Coronary artery (tissue), 2 donors: ENCODE results near the gene PUM1.

ENCODE experiments used
- DNase-seq: peaks from one replicate; pipeline ENCODE4 v3.0.0-alpha.2; 2017; ENCODE audit warnings: low spot score
- H3K27ac ChIP-seq, 2 donors: fragments of 200-600 bp; sonication (generic); one replicate each; pipeline ENCODE4 v1.5.1; 2016 to 2019
- H3K4me3 ChIP-seq: fragments of 200-600 bp; sonication (generic); 2 replicates; pipeline ENCODE4 v1.5.1; 2016; ENCODE audit warnings: mild to moderate bottlenecking, moderate library complexity
- CTCF ChIP-seq: fragments of 200-600 bp; sonication (generic); IDR thresholded peaks from one replicate; pipeline ENCODE4 v1.5.1; 2019; ENCODE audit warnings: antibody characterized with exemption

Gene PUM1

GRCh38 chr1:30905403-30905802 lies 160.1 kb downstream of the PUM1 start:
- DNase-seq, result no peak
- TF ChIP-seq CTCF, result no peak
- peak overlapping the region; percentile 22 to 83 for H3K27ac ChIP-seq
- H3K4me3 ChIP-seq, result no peak overlapping the region

DNA sequence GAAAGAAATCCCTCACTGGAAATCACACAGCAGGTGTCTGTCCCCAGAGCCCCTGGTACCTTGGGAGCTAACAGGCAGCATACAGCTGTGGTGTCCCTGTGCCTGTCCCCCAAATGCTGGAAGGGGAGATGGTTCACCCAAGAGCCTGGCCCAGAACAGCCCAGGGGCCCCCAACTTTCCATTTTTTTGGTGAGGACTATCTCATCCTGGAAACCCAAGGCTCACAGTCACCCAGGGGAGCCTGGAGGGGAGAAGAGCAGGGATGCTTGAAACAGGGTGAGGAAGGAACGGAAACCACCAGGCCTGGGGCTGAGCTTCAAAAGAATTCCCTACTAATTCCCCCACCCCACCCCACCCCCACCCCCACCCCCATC lies 160.6 kb downstream of the PUM1 start:
- peak overlapping the region in 1 of 2 donors; percentile 22 for H3K27ac ChIP-seq

DNA sequence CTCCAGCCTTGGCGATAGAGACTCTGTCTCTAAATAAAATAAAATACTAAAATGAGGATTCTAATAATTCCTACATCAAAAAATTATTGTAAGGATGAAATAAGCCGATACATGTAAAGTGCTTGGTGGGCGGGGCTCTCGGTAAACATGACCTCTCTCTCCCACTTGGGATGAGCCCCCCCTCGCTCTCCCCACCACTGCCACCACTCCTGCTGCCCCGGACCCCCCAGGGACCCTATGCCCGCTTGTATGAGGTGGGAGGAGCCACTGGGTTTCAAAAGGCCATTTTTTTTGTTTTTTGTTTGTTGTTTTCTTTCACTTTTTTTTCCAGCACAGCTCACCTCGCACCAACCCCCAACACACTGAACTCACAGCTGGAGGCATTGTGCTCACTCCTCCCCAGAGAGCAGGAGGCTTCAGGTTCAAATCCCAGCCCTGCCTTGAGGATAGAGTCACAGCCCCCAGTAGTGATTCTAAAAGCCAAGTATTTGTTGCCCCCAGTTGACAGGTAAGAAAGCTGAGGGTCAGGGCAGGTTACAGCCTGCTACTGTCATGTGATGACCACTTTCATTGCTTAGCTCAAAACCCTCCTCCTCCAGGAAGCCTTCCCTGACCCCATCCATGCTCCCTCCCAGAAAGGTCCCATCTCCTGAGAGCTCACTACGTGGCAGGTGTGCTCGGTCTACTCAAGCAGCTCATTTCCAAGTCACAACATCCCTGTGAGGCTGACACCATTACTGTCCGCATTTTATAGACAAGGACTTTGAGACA lies 161.1 kb downstream of the PUM1 start:
- peak overlapping the region in 1 of 2 donors; percentile 22 for H3K27ac ChIP-seq
- TF ChIP-seq CTCF, result no peak
- DNase-seq, result no peak
- H3K4me3 ChIP-seq, result no peak overlapping the region

More for the DNA sequence above, 160.6 kb downstream of the PUM1 start:
- DNase-seq, result no peak
- TF ChIP-seq CTCF, result no peak
- no peak overlapping the region for H3K4me3 ChIP-seq

DNA sequence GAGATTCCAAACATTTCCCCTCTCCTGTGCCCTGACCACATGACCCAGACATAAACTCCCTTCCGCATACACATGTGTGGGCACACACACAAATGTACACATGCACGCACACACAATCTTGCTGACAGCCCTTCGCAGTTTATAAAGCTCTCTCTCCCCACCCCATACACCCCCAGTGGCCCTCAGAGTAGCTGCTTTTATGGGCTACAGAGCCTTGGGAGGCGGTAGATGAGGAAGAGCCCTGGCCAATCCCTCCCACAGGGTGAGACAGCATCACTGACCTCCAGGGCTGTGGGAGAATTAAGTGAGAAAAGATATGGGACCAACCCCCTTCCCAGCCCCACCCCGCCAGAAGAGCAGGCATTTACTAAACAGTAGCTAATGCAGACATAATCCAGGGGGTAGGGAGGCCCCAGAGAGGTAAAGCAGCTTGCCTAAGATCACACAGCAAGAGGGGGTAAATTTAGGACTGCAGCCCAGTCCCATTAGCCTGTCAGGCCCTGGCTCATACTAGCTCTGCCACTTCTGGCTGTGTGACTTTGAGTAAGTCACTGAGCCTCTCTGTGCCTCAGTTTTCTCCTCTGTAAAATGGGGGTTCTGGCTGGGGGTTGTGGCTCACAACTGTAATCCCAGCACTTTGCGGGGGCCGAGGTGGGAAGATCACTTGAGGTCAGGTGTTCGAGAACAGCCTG lies 162.0 kb downstream of the PUM1 start:
- no peak for TF ChIP-seq CTCF
- Histone ChIP-seq H3K27ac (peak overlapping the region in 1 of 2 donors; percentile 80), H3K4me3 (no peak overlapping the region)
- DNase-seq, result no peak

DNA sequence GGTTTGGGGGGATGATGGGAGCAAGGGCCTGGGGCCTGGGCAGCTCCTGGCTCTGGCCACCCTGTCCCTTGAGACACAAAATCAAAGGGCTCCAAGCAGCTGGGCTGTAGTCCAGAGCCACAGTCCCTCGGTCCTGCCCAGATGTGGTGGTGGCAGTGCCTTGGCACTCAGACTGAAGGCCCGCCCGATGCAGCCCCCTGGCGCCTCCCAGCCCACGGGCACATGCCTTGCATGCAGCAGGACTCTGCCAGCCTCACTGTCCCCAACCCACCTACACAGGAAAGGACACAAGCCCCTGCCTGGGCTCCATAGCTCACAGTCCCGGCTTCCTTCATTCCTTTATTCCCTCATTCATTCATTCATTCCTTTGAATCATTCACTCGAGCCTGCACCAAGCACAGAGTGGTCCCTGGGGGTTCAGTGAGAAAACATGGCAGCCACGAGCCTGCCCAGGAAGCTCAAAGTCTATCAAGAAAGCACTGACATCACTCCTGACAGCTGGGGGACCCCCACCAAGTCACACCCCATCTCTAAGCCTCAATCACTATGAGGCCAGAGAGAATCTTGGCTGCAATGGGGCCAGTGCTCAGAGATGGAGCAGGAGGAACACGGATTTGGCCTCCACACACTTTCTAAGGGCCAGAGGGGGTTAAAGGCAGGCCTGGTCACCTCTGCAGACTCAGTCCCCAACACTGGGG lies 162.8 kb downstream of the PUM1 start:
- peak overlapping the region; percentile 74 to 80 for H3K27ac ChIP-seq
- no peak overlapping the region for H3K4me3 ChIP-seq
- no peak for DNase-seq
- no peak for TF ChIP-seq CTCF

DNA sequence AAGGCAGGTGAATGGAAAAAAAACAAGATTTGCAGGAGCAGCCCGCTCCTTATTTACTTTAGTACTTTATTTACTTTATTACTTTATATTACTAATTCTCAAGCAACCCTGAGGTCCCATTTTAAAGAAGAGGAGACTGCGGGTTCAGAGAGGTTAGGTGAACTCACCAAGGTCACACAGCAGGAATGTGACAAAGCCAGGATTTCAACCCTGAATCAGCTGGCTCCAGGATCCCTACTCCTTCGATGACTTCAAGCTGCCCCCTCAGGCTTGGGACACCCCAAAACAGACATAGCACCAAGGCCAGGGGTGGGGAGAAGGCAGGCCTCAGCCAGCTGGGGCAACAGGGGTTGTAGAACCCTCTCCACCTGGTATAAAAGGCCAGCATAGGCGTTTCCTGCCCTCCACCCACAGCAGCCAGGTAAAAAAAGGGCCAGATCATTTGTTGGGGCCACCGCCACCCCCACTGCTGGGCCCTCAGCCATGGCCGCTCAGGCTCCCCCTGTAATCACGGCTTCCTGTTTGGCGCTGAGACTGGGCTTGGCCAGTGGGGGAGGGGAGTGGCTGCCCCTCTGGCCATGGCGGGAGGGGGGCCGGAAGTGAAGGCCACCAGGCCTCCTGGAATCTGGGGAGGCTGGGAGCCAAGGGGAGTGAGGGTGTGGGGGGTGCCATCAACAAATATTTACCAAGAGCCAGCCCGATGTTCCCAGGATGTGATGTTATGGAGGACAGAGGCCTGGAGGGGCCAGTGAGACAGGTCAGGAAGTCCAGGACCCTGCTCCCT lies 163.5 kb downstream of the PUM1 start:
- Histone ChIP-seq H3K4me3 (no peak overlapping the region), H3K27ac (peak overlapping the region; percentile 74 to 80)
- no peak for TF ChIP-seq CTCF
- DNase-seq, result no peak
